Activated CD4-positive, alpha-beta T cell treated with anti-CD3 and anti-CD28 coated beads for 24 hours (primary cell): ENCODE data around the gene MLLT11.
"Not testable (repeated sequence)": the region's sequence is repeated elsewhere in the genome, so short reads cannot be mapped to it uniquely, and the experiment has no call there.

ENCODE experiments used
- DNase-seq, 2 donors: peaks; one replicate each; pipeline ENCODE4 v3.0.0-alpha.2; 2020; ENCODE audit warnings: low read depth in 2 of 2

The MLLT11 gene

GRCh38 chr1:151056149-151056548 lies 4.0 kb upstream of the MLLT11 start:
- no peak for DNase-seq

GRCh38 chr1:151058692-151059091 lies 1.5 kb upstream of the MLLT11 start:
- no peak for DNase-seq

DNA sequence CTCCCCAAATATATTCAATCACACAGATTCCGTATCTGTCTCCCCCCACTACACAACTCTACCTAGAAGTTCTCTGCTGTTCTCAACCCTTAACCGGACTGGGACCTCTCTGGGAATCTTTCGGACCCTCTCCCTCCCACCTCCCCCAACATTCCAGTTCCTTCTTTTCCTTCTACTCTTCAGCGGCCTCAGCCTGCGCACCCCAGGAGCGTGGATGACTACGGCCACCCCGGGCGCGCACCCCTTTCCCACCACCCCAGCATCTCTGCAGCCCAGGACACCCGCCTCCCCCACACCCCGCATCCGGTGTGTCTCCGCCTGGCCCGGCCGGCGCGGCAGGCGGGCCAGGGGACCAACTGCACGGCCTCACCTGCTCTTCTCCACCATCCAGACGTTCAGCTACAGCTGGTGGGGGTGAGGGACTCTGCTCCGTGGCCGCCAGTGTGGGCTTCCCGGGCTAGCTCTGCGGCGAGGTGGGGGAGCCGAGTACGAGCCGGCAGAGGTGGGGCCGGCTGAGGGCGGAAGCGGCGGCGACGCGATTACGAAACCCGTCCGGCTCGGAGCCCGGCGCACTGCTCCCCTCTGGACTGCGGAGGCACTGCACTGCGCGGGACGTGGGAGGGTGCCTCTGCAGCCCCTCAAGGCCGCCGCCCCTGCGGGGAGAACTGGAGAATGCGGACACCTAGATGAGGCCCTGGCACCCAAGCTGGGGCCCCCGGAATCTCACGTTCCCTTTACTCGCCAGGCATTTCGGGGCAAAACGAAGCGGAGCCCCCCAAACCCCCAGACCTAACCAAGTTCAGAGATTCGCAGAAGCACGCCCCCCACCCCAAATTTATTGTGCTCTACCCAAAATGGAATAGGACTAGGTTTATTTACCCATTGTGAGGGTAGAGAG lies 839 bp upstream of the MLLT11 start, which contains the start of gene CDC42SE1:
TSS of gene CDC42SE1 (minus strand) at position 514 of the 898 bp plus-strand sequence. CDS start 3,892 bp downstream, outside the sequence.
- DNase-seq: peak; percentile 70 to 75

- DNase-seq: no peak
These were observed 642 bp downstream of the MLLT11 start for GRCh38 chr1:151060657-151061421.

DNA sequence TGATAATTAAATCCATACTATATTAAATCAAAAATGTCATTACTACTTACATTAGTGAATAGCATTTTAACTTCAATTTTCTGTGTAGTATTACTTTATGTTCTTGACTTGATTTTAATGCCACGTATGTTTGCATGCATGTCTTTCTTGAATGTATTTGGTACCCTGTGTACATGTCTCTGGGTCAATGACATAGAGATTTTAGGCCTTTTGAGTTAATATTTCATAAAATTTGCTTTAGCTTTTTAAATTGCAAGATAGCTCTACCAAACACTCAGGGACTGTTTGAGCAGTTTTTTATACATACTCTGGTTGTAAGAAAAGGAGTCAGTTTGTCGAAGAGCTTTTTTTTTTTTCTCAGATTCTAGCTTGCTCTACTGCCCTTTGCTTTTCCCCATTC lies 1.5 kb downstream of the MLLT11 start:
- DNase-seq: no peak

GRCh38 chr1:151062741-151063371 lies 2.7 kb downstream of the MLLT11 start:
- no peak for DNase-seq

DNA sequence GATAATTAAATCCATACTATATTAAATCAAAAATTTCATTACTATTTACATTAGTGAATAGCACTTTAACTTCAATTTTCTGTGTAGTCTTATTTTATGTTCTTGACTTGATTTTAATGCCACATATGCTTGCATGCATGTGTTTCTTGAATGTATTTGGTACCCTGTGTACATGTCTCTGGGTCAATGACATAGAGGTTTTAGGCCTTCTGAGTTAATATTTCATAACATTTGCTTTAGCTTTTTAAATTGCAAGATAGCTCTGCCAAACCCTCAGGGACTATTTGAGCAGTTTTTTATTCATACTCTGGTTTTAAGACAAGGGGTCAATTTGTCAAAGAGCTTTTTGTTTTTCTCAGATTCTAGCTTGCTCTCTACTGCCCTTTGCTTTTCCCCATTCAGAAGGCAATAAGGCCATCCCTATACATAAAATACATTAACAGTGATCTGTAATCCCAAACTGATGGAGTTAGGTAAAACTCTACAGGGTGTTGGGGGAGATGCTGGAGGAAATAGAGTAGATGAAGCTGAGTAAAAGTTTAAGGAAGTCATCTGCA lies 5.0 kb downstream of the MLLT11 start:
- DNase-seq: no peak

DNA sequence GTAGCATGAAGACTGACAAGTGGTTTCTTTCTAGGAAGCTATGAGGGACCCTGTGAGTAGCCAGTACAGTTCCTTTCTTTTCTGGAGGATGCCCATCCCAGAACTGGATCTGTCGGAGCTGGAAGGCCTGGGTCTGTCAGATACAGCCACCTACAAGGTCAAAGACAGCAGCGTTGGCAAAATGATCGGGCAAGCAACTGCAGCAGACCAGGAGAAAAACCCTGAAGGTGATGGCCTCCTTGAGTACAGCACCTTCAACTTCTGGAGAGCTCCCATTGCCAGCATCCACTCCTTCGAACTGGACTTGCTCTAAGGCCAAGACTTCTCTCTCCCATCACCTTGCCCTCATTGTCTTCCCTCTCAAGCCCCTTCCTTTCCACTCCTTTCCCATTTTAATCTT lies 7.0 kb downstream of the MLLT11 start:
- DNase-seq: no peak

GRCh38 chr1:151069103-151069486 lies 8.9 kb downstream of the MLLT11 start:
- no peak for DNase-seq

DNA sequence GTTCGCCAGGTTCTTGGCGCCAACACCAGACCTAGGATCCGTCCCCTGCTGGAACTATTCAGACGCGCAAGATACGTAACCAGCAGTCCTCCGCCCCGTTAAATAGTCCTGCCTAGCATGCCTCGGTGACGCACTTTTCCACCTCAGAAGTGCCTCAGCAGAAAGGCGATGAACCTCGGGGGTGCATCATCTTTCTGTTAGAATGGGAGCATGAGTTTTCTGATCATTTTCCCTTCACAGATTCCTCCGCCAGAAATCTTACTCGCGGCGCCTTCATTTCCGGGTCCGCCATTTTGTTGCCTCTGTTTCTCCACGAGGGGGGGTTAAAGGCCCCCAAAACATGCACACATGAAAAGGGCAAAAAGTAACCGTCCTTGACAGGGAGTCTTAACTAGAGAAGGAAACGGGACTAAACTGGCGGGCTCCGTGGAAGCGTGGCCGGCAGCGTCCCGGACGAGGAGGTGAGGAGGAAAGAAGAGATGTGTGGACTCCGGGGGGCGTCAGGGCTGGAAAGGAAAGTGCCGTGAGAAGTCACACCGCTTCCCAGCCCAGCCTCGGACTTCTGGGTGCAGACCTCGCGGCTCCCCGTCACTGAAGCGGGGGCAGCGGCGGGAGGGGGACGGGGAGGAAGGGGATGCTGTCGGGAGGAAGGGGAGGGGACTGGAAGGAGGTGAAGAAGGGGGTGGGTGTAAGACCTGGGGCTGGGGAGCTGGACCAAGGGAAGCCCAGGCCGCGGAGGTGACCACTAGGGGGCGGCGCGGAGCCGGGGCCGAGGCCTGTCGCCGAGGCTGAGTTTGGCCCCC lies 10.5 kb downstream of the MLLT11 start, which contains the start of gene GABPB2:
TSS of gene GABPB2 (plus strand) at position 288 of the 803 bp plus-strand sequence. CDS start 17,429 bp downstream, outside the sequence.
- DNase-seq: peak; percentile 81 to 86

DNA sequence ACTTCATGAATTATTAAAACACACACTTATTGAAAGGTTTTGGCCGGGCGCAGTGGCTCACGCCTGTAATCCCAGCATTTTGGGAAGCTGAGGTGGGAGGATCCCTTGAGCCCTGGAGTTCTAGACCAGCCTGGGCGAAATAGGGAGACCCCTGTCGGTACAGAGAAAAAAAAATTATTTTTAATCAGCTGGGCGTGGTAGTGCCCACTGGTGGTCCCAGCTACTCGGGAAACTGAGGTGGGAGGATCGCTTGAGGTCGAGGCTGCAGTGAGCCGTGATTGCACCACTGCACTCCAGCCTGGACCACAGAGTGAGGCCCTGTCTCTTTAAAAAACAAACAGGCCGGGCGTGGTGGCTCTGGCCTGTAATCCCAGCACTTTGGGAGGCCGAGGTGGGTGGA lies 12.0 kb downstream of the MLLT11 start:
- no peak for DNase-seq

DNA sequence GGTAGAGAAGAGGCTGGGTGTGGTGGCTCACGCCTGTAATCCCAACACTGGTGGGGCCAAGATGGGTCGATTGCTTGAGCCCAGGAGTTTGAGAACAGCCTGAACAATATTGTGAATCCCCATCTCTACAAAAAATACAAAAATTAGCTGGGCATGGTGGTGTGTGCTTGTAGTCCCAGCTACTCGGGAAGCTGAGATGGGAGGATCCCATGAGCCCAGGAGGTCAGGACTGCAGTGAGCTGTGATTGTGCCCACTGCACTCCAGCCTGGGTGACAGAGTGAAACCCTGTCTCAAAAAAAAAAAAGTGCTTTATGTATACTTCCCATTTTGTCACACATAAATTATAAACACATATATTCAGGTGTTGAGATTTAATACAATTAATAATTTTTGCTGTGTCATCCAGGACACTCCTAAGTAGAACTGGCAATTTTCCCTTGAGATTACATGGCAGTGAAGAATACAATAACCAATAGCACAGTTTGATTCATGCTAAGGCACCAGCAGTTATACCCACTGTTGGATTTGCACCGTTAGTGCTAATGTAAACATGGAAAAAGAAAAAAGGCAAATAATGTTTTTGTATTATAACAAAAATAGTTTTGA lies 25.9 kb downstream of the MLLT11 start:
- DNase-seq: no peak

GRCh38 chr1:151097426-151097825 lies 37.2 kb downstream of the MLLT11 start:
- not testable (repeated sequence) for DNase-seq

DNA sequence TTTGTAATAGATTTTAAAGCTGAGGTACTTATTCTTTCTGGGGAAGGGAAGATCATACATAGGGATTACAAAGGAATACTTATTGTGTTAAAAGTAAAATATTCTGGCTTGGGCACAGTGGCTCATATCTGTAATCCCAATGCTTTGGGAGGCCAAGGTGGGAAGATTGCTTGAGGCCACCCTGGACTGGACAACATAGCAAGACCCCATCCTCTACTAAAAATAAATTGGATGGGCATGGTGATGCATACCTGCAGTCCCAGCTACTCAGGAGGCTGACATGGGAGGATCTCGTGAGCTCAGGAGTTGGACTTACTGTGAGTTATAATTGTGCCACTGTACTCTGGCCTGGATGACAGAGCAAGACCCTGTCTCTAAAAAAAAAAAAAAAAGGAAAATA lies 37.9 kb downstream of the MLLT11 start:
- DNase-seq: no peak

- DNase-seq: no peak
These were observed 44.4 kb downstream of the MLLT11 start for GRCh38 chr1:151104630-151105029.

- DNase-seq: no peak
These were observed 46.7 kb downstream of the MLLT11 start for GRCh38 chr1:151106894-151107293.

- DNase-seq: no peak
These were observed 48.1 kb downstream of the MLLT11 start for GRCh38 chr1:151108331-151108730.

DNA sequence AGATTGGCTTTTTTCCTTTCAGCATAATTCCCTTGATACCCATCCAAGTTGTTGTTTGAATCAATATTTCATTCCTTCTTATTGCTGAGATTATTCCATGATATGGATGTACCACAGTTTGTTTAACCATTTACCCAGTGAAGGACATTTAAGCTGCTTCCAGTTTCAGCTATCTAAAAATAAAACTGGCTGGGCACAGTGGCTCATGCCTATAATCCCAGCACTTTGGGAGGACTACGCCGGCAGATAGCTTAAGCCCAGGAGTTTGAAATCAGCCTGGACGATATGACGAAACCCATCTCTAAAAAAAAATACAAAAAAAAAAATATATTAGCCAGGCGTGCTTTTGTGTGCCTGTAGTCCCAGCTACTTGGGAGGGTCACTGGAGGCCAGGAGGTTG lies 53.7 kb downstream of the MLLT11 start:
- no peak for DNase-seq
